GM19239 (cell line): Measurements from ENCODE around the gene RASA3.
"Not testable (repeated sequence)": the region's sequence is repeated elsewhere in the genome, so short reads cannot be mapped to it uniquely, and the experiment has no call there.

Experiments
- DNase-seq: peaks from one replicate; pipeline ENCODE4 v3.0.0; 2011; ENCODE audit warnings: low spot score; ENCODE audit not compliant: insufficient read length
- FAIRE-seq: peaks from 2 replicates; lab custom pipeline; 2011; peaks lifted over from hg19 to GRCh38; lab: Jason Lieb, UNC

The RASA3 gene

GRCh38 chr13:114143806-114144605 is 11.6 kb upstream of the RASA3 start:
- DNase-seq = peak; percentile 65
- no peak for FAIRE-seq

- FAIRE-seq (no peak), DNase-seq (no peak)
Measured at GRCh38 chr13:114142640-114143490, 10.4 kb upstream of the RASA3 start.

GRCh38 chr13:114142137-114142550 is 9.7 kb upstream of the RASA3 start:
- DNase-seq (no peak), FAIRE-seq (no peak)

- FAIRE-seq = no peak
Measured at GRCh38 chr13:114141261-114141996, 9.0 kb upstream of the RASA3 start.

GRCh38 chr13:114140906-114141250 is 8.5 kb upstream of the RASA3 start:
- FAIRE-seq = peak; percentile 31

More at GRCh38 chr13:114141261-114141996, 9.0 kb upstream of the RASA3 start:
- no peak for DNase-seq

GRCh38 chr13:114140131-114140905 is 7.9 kb upstream of the RASA3 start:
- peak; percentile 23 for FAIRE-seq
- DNase-seq = no peak

More at GRCh38 chr13:114140906-114141250, 8.5 kb upstream of the RASA3 start:
- no peak for DNase-seq

- FAIRE-seq = no peak
Measured at GRCh38 chr13:114136576-114136975, 4.2 kb upstream of the RASA3 start.

GRCh38 chr13:114135731-114136171 is 3.3 kb upstream of the RASA3 start:
- DNase-seq = no peak
- FAIRE-seq = no peak

More at GRCh38 chr13:114136576-114136975, 4.2 kb upstream of the RASA3 start:
- no peak for DNase-seq

- no peak for FAIRE-seq
- no peak for DNase-seq
Measured at GRCh38 chr13:114134944-114135610, 2.7 kb upstream of the RASA3 start.

GRCh38 chr13:114134111-114134943 is 1.9 kb upstream of the RASA3 start:
- no peak for FAIRE-seq
- no peak for DNase-seq

- not testable (repeated sequence) for FAIRE-seq, DNase-seq
Measured at GRCh38 chr13:114133552-114133951, 1.1 kb upstream of the RASA3 start.

GRCh38 chr13:114133126-114133525 is 703 bp upstream of the RASA3 start:
- not testable (repeated sequence) for FAIRE-seq, DNase-seq

GRCh38 chr13:114131583-114132418 is 622 bp downstream of the RASA3 start:
- DNase-seq = no peak
- FAIRE-seq = no peak

- DNase-seq (no peak), FAIRE-seq (peak; percentile 98)
Measured at GRCh38 chr13:114130837-114131582, 1.4 kb downstream of the RASA3 start.

- DNase-seq (no peak), FAIRE-seq (peak; percentile 4)
Measured at GRCh38 chr13:114130131-114130836, 2.1 kb downstream of the RASA3 start.

GRCh38 chr13:114129649-114130062 is 2.8 kb downstream of the RASA3 start:
- no peak for DNase-seq
- FAIRE-seq = no peak
